Astrocyte (in vitro differentiated cells and primary cell): Measurements from ENCODE around the gene METTL18. TPM values are rescaled to one million over a fixed set of nuclear protein-coding genes. Genes with fewer than 3 reads are reported as not detected.
"Not testable (repeated sequence)": the region's sequence is repeated elsewhere in the genome, so short reads cannot be mapped to it uniquely, and the experiment has no call there.

ENCODE experiments used
- DNase-seq: peaks from one replicate; pipeline ENCODE4 v3.0.0-alpha.2; 2010; ENCODE audit warnings: low read depth
- FAIRE-seq: peaks from 2 replicates; lab custom pipeline; 2011; peaks lifted over from hg19 to GRCh38; lab: Jason Lieb, UNC
- H2AFZ ChIP-seq: 2 replicates; pipeline ENCODE4 v1.6.0; 2012; ENCODE audit warnings: low read depth, low read length, inconsistent platforms
- H3K27ac ChIP-seq: 2 replicates; pipeline ENCODE4 v1.5.1; 2011; ENCODE audit warnings: low read depth, low read length, inconsistent platforms
- H3K27me3 ChIP-seq: 2 replicates; pipeline ENCODE4 v1.6.0; 2011; ENCODE audit warnings: low read length, inconsistent platforms; ENCODE audit not compliant: insufficient read depth
- H3K36me3 ChIP-seq: 2 replicates; pipeline ENCODE4 v1.5.1; 2011; ENCODE audit warnings: low read length, inconsistent platforms; ENCODE audit not compliant: insufficient read depth
- H3K4me1 ChIP-seq: 2 replicates; pipeline ENCODE4 v1.5.1; 2011; ENCODE audit warnings: low read length, inconsistent platforms; ENCODE audit not compliant: insufficient read depth
- H3K4me2 ChIP-seq: 2 replicates; pipeline ENCODE4 v1.6.0; 2012; ENCODE audit warnings: low read length, inconsistent platforms
- H3K4me3 ChIP-seq: 2 replicates; pipeline ENCODE4 v1.5.1; 2011; ENCODE audit warnings: low read depth, mild to moderate bottlenecking, low read length, inconsistent platforms; ENCODE audit not compliant: insufficient read depth
- H3K79me2 ChIP-seq: 2 replicates; pipeline ENCODE4 v1.6.0; 2012; ENCODE audit warnings: mild to moderate bottlenecking, low read length, inconsistent platforms; ENCODE audit not compliant: insufficient read depth
- H3K9ac ChIP-seq: 2 replicates; pipeline ENCODE4 v1.6.0; 2012; ENCODE audit warnings: mild to moderate bottlenecking, low read length, inconsistent platforms
- H3K9me3 ChIP-seq: 2 replicates; pipeline ENCODE4 v1.5.1; 2012; ENCODE audit warnings: low read depth, mild to moderate bottlenecking, low read length, inconsistent platforms; ENCODE audit not compliant: insufficient read depth
- H4K20me1 ChIP-seq: 2 replicates; pipeline ENCODE4 v1.6.0; 2012; ENCODE audit warnings: low read length, inconsistent platforms; ENCODE audit not compliant: insufficient read depth
- H3K27ac Mint-ChIP-seq: one replicate; pipeline ENCODE4 v1.8.0; 2021; ENCODE audit warnings: mild to moderate bottlenecking, mixed read lengths; ENCODE audit not compliant: unreplicated experiment
- H3K27me3 Mint-ChIP-seq: one replicate; pipeline ENCODE4 v1.8.0; 2021; ENCODE audit warnings: low read depth, mixed read lengths; ENCODE audit not compliant: unreplicated experiment
- H3K36me3 Mint-ChIP-seq: one replicate; pipeline ENCODE4 v1.8.0; 2021; ENCODE audit warnings: low read depth, mixed read lengths; ENCODE audit not compliant: unreplicated experiment
- H3K4me1 Mint-ChIP-seq: one replicate; pipeline ENCODE4 v1.8.0; 2021; ENCODE audit warnings: low read depth, mixed read lengths; ENCODE audit not compliant: unreplicated experiment
- H3K4me3 Mint-ChIP-seq: one replicate; pipeline ENCODE4 v1.8.0; 2021; ENCODE audit warnings: mild to moderate bottlenecking, moderate library complexity, mixed read lengths; ENCODE audit not compliant: unreplicated experiment
- H3K9me3 Mint-ChIP-seq: one replicate; pipeline ENCODE4 v1.8.0; 2021; ENCODE audit warnings: mild to moderate bottlenecking, mixed read lengths; ENCODE audit not compliant: unreplicated experiment
- CTCF ChIP-seq: IDR thresholded peaks from 2 replicates; pipeline ENCODE4 v1.5.1; 2011; ENCODE audit warnings: low read depth, mild to moderate bottlenecking, inconsistent platforms, low read length, moderate library complexity; ENCODE audit not compliant: insufficient read depth
- EZH2 ChIP-seq: IDR thresholded peaks from 2 replicates; pipeline ENCODE4 v1.6.1; 2012; ENCODE audit warnings: mild to moderate bottlenecking, low read length, inconsistent platforms; ENCODE audit not compliant: insufficient read depth
- total RNA-seq: library from RNA; stranded (reverse); gene quantifications from 2 replicates; pipeline ENCODE4 v1.2.1, GENCODE V29; 2021

The METTL18 gene
- total RNA-seq, 1 donor from 2014 or later: 3.9 TPM

GRCh38 chr1:169812131-169812530 lies 17.4 kb upstream of the METTL18 start:
- Histone ChIP-seq H3K9ac (no peak overlapping the region), H3K4me2 (no peak overlapping the region), H3K27ac (no peak overlapping the region), H3K36me3 (no peaks in the 10 kb centered on the region), H2AFZ (no peak overlapping the region), H3K9me3 (no peaks in the 10 kb centered on the region), H3K4me3 (no peak overlapping the region), H3K4me1 (no peaks in the 10 kb centered on the region), H3K27me3 (no peaks in the 10 kb centered on the region), H3K79me2 (no peaks in the 10 kb centered on the region), H4K20me1 (no peaks in the 10 kb centered on the region)
- Mint-ChIP-seq H3K4me1 (no peaks in the 10 kb centered on the region), H3K27ac (no peak overlapping the region), H3K9me3 (no peaks in the 10 kb centered on the region), H3K27me3 (no peaks in the 10 kb centered on the region), H3K4me3 (no peak overlapping the region), H3K36me3 (no peaks in the 10 kb centered on the region)
- FAIRE-seq: no peak
- DNase-seq: no peak
- no peak for TF ChIP-seq EZH2
- TF ChIP-seq CTCF: no peak

GRCh38 chr1:169811418-169812035 lies 16.8 kb upstream of the METTL18 start:
- not testable (repeated sequence) for H3K27me3 Mint-ChIP-seq, H3K9ac ChIP-seq, H3K36me3 ChIP-seq, H3K27ac ChIP-seq, H2AFZ ChIP-seq, FAIRE-seq, H3K27me3 ChIP-seq, H3K36me3 Mint-ChIP-seq, H3K9me3 ChIP-seq, H3K79me2 ChIP-seq, H3K4me1 ChIP-seq, H3K27ac Mint-ChIP-seq, H3K4me2 ChIP-seq, H4K20me1 ChIP-seq, H3K4me3 Mint-ChIP-seq, H3K4me1 Mint-ChIP-seq, H3K9me3 Mint-ChIP-seq, DNase-seq, H3K4me3 ChIP-seq

- H3K27me3 ChIP-seq: no peaks in the 10 kb centered on the region
- H3K4me1 ChIP-seq: no peaks in the 10 kb centered on the region
- H3K4me3 ChIP-seq: no peak overlapping the region
- H3K9me3 Mint-ChIP-seq: no peaks in the 10 kb centered on the region
- H3K36me3 ChIP-seq: no peaks in the 10 kb centered on the region
- no peak overlapping the region for H2AFZ ChIP-seq
- no peak for DNase-seq
- no peaks in the 10 kb centered on the region for H3K79me2 ChIP-seq
- TF ChIP-seq CTCF (peak; percentile 42), EZH2 (no peak)
- no peak overlapping the region for H3K27ac Mint-ChIP-seq
- peak; percentile 55 for FAIRE-seq
- no peak overlapping the region for H3K27ac ChIP-seq
- H3K4me1 Mint-ChIP-seq: peaks cover 1% of the 10 kb centered on the region
- no peaks in the 10 kb centered on the region for H3K36me3 Mint-ChIP-seq
- H3K9ac ChIP-seq: no peak overlapping the region
- no peaks in the 10 kb centered on the region for H3K9me3 ChIP-seq
- no peak overlapping the region for H3K4me2 ChIP-seq
- no peak overlapping the region for H3K4me3 Mint-ChIP-seq
- H4K20me1 ChIP-seq: no peaks in the 10 kb centered on the region
- H3K27me3 Mint-ChIP-seq: no peaks in the 10 kb centered on the region
These were observed 14.8 kb upstream of the METTL18 start for GRCh38 chr1:169809370-169810095.
